Vagina (tissue), 2 donors: Measurements from ENCODE around the gene ITM2C. TPM values are rescaled to one million over a fixed set of nuclear protein-coding genes. Genes with fewer than 3 reads are reported as not detected.
A peak's percentile ranks its signal among the peaks of the same experiment; 100 is the strongest.

ENCODE experiments used
- DNase-seq, 2 donors: peaks; one replicate each; pipeline ENCODE4 v3.0.0-alpha.2; 2017; ENCODE audit errors: extremely low spot score in 2 of 2
- H3K27ac ChIP-seq: fragments of 200-600 bp; sonication (generic); one replicate; pipeline ENCODE4 v1.5.1; 2019
- H3K27me3 ChIP-seq: fragments of 200-600 bp; sonication (generic); one replicate; pipeline ENCODE4 v1.5.1; 2019
- H3K36me3 ChIP-seq, 2 donors: fragments of 200-600 bp; sonication (generic); one replicate each; pipeline ENCODE4 v1.5.1; 2017 to 2019
- H3K4me1 ChIP-seq: fragments of 200-600 bp; sonication (generic); one replicate; pipeline ENCODE4 v1.5.1; 2019
- H3K4me3 ChIP-seq, 2 donors: fragments of 200-600 bp; sonication (generic); 1 replicate in 1 of 2; 2 replicates in 1 of 2; pipeline ENCODE4 v1.5.1; 2016 to 2019
- H3K9me3 ChIP-seq: fragments of 200-600 bp; sonication (generic); one replicate; pipeline ENCODE4 v1.5.1; 2019
- CTCF ChIP-seq, 3 experiments: fragments of 450-650 bp in 2 of 3; fragments of 200-600 bp in 1 of 3; sonication (generic) in 1 of 3; IDR thresholded peaks; one replicate each; pipeline ENCODE4 v1.5.1; 2017 to 2019; ENCODE audit warnings: antibody characterized with exemption in 3 of 3, mild to moderate bottlenecking in 2 of 3, moderate library complexity in 2 of 3
- POLR2A ChIP-seq, 2 donors: fragments of 450-650 bp; IDR thresholded peaks; one replicate each; pipeline ENCODE4 v1.6.1; 2017; ENCODE audit warnings: antibody characterized with exemption in 2 of 2, mild to moderate bottlenecking in 2 of 2, moderate library complexity in 2 of 2
- POLR2AphosphoS5 ChIP-seq, 2 donors: sonication (generic); formaldehyde crosslinking; IDR thresholded peaks; one replicate each; pipeline ENCODE4 v1.9.0; 2017; ENCODE audit warnings: antibody characterized with exemption in 2 of 2, mild to moderate bottlenecking in 2 of 2, low read depth in 1 of 2; ENCODE audit not compliant: insufficient read depth in 1 of 2
- intact Hi-C: fragments of 100-400 bp; cut with DNase I; formaldehyde crosslinking; loops from one replicate; pipeline ENCODE4 v1.15.1; 2023
- total RNA-seq: library from RNA; depleted of rRNA; stranded (reverse); fragments of >200 nt; gene quantifications from one replicate; pipeline ENCODE4 v1.2.3, GENCODE V29; 2016

Gene ITM2C
- total RNA-seq, 1 donor from 2014 or later = 86.2 TPM

GRCh38 chr2:230875347-230876315 is 10.9 kb downstream of the ITM2C start:
- H3K27me3 ChIP-seq = no peaks in the 10 kb centered on the region
- H3K36me3 ChIP-seq = peaks cover 0 to 17% of the 10 kb centered on the region in 2 donors
- H3K27ac ChIP-seq = no peak overlapping the region
- H3K4me3 ChIP-seq = no peak overlapping the region
- DNase-seq = peak in 1 of 2 donors; percentile 84
- no peak for TF ChIP-seq CTCF (IDR thresholded peaks at IDR 0.05)
- no peak for TF ChIP-seq POLR2AphosphoS5 (IDR thresholded peaks at IDR 0.05; ENCODE audit: insufficient read depth in 1 of 2, low read depth in 1 of 2)
- TF ChIP-seq POLR2A (IDR thresholded peaks at IDR 0.05) = no peak
- H3K9me3 ChIP-seq = no peaks in the 10 kb centered on the region
- peaks cover 11% of the 10 kb centered on the region for H3K4me1 ChIP-seq
- intact Hi-C loops = no loop called here

- peak in 1 of 2 donors; percentile 94 for DNase-seq
- H3K9me3 ChIP-seq = no peaks in the 10 kb centered on the region
- H3K27me3 ChIP-seq = no peaks in the 10 kb centered on the region
- no peaks in the 10 kb centered on the region for H3K4me1 ChIP-seq
- no peak overlapping the region for H3K27ac ChIP-seq
- intact Hi-C loops = no loop called here
- no peak overlapping the region for H3K4me3 ChIP-seq
- H3K36me3 ChIP-seq = peaks cover 0 to 17% of the 10 kb centered on the region in 2 donors
- no peak for TF ChIP-seq POLR2AphosphoS5 (IDR thresholded peaks at IDR 0.05; ENCODE audit: insufficient read depth in 1 of 2, low read depth in 1 of 2)
- TF ChIP-seq CTCF (IDR thresholded peaks at IDR 0.05) = no peak
- TF ChIP-seq POLR2A (IDR thresholded peaks at IDR 0.05) = no peak
Measured at GRCh38 chr2:230877116-230877758, 12.5 kb downstream of the ITM2C start.

GRCh38 chr2:230877759-230878598 is 13.2 kb downstream of the ITM2C start:
- H3K4me1 ChIP-seq = no peaks in the 10 kb centered on the region
- H3K4me3 ChIP-seq = no peak overlapping the region
- DNase-seq = no peak
- H3K27me3 ChIP-seq = no peaks in the 10 kb centered on the region
- no peak overlapping the region for H3K27ac ChIP-seq
- no peak for TF ChIP-seq POLR2AphosphoS5 (IDR thresholded peaks at IDR 0.05; ENCODE audit: insufficient read depth in 1 of 2, low read depth in 1 of 2)
- no peak for TF ChIP-seq POLR2A (IDR thresholded peaks at IDR 0.05)
- TF ChIP-seq CTCF (IDR thresholded peaks at IDR 0.05) = no peak
- intact Hi-C loops = no loop called here
- peaks cover 0 to 17% of the 10 kb centered on the region in 2 donors for H3K36me3 ChIP-seq
- no peaks in the 10 kb centered on the region for H3K9me3 ChIP-seq

- no peak overlapping the region for H3K27ac ChIP-seq
- no peaks in the 10 kb centered on the region for H3K27me3 ChIP-seq
- no peak for DNase-seq
- H3K9me3 ChIP-seq = no peaks in the 10 kb centered on the region
- H3K36me3 ChIP-seq = peaks cover 0 to 17% of the 10 kb centered on the region in 2 donors
- no peaks in the 10 kb centered on the region for H3K4me1 ChIP-seq
- no peak for TF ChIP-seq POLR2AphosphoS5 (IDR thresholded peaks at IDR 0.05; ENCODE audit: insufficient read depth in 1 of 2, low read depth in 1 of 2)
- no peak for TF ChIP-seq POLR2A (IDR thresholded peaks at IDR 0.05)
- TF ChIP-seq CTCF (IDR thresholded peaks at IDR 0.05) = no peak
- H3K4me3 ChIP-seq = no peak overlapping the region
- intact Hi-C loops = no loop called here
Measured at GRCh38 chr2:230878599-230879188, 14.0 kb downstream of the ITM2C start.
